GM19395 (cell line): Measurements from ENCODE around the gene ELOVL6.
"Not testable (repeated sequence)": the region's sequence is repeated elsewhere in the genome, so short reads cannot be mapped to it uniquely, and the experiment has no call there.

Experiments
- ATAC-seq: cut with Tn5 transposase; IDR thresholded peaks from one replicate; pipeline ENCODE4 v1.9.1; 2021; ENCODE audit warnings: mild to moderate bottlenecking, moderate library complexity; ENCODE audit not compliant: unreplicated experiment

ELOVL6 gene

GRCh38 chr4:110078148-110078547, 120.3 kb downstream of the ELOVL6 start:
- not testable (repeated sequence) for ATAC-seq

- ATAC-seq = not testable (repeated sequence)
These were observed 121.6 kb downstream of the ELOVL6 start for GRCh38 chr4:110076828-110077227.

GRCh38 chr4:110075891-110076290, 122.5 kb downstream of the ELOVL6 start:
- ATAC-seq = no peak

GRCh38 chr4:110075083-110075738, 123.2 kb downstream of the ELOVL6 start:
- peak; percentile 89 for ATAC-seq

- ATAC-seq = no peak
These were observed 123.8 kb downstream of the ELOVL6 start for GRCh38 chr4:110074570-110074969.

- no peak for ATAC-seq
These were observed 125.2 kb downstream of the ELOVL6 start for GRCh38 chr4:110073053-110073845.

- no peak for ATAC-seq
These were observed 126.9 kb downstream of the ELOVL6 start for GRCh38 chr4:110071466-110071865.

GRCh38 chr4:110068248-110068647, 130.2 kb downstream of the ELOVL6 start:
- no peak for ATAC-seq

- ATAC-seq = no peak
These were observed 133.5 kb downstream of the ELOVL6 start for GRCh38 chr4:110064934-110065333.

GRCh38 chr4:110064295-110064694, 134.1 kb downstream of the ELOVL6 start:
- no peak for ATAC-seq

- ATAC-seq = no peak
These were observed 136.2 kb downstream of the ELOVL6 start for GRCh38 chr4:110062166-110062565.

GRCh38 chr4:110061076-110061475, 137.3 kb downstream of the ELOVL6 start:
- no peak for ATAC-seq

- peak; percentile 92 for ATAC-seq
These were observed 138.7 kb downstream of the ELOVL6 start for GRCh38 chr4:110059556-110060191.

GRCh38 chr4:110058677-110059076, 139.7 kb downstream of the ELOVL6 start:
- ATAC-seq = no peak

- ATAC-seq = peak; percentile 70
These were observed 143.2 kb downstream of the ELOVL6 start for GRCh38 chr4:110055158-110055768.

- ATAC-seq = no peak
These were observed 148.2 kb downstream of the ELOVL6 start for GRCh38 chr4:110049951-110050925.

- no peak for ATAC-seq
These were observed 151.8 kb downstream of the ELOVL6 start for GRCh38 chr4:110046588-110047049.

- no peak for ATAC-seq
These were observed 155.6 kb downstream of the ELOVL6 start for GRCh38 chr4:110042545-110043517.

- no peak for ATAC-seq
These were observed 156.7 kb downstream of the ELOVL6 start for GRCh38 chr4:110041735-110042134.
